GM11168 (cell line): Measurements from ENCODE around the gene KRT81.
"Not testable (repeated sequence)": the region's sequence is repeated elsewhere in the genome, so short reads cannot be mapped to it uniquely, and the experiment has no call there.

Source experiments
- in situ Hi-C: fragments of 300-500 bp; cut with MboI; formaldehyde crosslinking; loops from one replicate; pipeline ENCODE4 v1.12.0; 2022; ENCODE audit warnings: low sequenced_read_pairs; ENCODE audit not compliant: unreplicated experiment

The KRT81 gene

GRCh38 chr12:52256584-52256935 lies 34.8 kb downstream of the KRT81 start:
- in situ Hi-C loops, result no loop called here

DNA sequence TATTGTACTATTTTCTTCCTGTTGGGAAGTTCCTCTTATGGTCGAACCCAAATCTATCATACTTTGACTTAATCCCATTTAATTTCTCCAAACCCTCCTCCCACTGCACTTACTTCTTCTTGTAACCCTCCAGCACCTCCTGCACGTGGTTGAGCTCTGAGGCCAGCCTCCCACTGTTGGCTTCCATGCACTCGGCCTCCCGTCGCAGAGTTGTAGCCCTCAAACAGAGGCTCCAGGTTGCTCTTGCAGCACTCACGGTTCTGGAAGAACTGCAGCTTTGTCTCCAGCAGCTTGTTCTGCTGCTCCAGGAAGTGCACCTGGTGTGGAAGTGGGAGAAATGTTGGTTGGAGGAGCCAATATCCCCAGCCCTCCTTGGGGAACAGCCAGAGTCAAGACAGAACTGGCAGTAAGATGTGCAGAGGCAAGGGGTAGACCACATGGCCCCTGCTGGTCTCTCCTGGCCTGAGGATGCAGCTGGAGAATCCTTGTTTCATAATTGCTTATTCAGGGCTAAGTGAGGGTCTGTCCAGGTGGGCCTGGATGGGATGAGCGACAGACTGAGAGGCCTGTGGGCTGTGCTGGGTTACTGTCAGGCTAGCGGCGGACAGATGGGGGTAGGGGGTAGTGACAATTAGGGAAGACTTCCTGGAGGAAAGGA lies 35.3 kb downstream of the KRT81 start:
- in situ Hi-C loops, result no loop called here

GRCh38 chr12:52254965-52255751 lies 36.2 kb downstream of the KRT81 start:
- in situ Hi-C loops, result no loop called here

DNA sequence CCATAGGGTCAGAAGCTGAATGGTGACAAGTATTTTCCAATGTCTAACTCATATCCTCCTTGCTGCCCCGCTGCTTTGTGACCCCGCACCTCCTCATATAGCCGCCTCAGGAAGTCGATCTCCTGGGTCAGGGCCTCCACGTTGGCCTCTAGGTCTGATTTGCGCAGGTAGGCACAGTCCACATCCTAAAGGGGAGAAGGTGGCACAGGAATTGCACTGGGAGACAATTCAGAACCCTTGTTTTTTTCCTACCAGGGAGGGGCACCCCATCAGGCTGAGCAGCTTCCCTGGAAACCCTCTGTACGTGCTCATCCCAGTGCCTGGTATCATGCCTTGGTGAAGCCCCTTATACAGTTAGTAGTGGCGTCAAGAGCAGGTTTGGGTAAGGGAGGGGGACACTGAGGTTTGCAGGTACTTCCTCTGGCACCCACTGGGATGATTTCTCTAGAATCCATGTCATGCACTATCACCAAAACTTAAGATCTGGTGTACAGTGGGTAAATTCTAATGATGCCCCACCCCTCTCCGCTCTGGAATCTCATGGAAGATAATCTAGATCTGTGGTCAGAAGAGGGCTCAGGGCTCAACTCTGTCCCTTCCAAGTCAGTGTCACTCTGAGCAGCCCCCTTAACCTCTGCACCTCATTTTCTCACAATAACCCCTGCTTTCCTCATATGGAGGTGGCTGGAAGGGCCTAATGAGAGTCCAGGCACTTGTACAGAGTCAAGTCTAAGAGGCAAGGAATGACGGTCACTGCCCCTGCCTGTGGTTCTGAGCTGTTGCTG lies 37.0 kb downstream of the KRT81 start:
- in situ Hi-C loops, result no loop called here

DNA sequence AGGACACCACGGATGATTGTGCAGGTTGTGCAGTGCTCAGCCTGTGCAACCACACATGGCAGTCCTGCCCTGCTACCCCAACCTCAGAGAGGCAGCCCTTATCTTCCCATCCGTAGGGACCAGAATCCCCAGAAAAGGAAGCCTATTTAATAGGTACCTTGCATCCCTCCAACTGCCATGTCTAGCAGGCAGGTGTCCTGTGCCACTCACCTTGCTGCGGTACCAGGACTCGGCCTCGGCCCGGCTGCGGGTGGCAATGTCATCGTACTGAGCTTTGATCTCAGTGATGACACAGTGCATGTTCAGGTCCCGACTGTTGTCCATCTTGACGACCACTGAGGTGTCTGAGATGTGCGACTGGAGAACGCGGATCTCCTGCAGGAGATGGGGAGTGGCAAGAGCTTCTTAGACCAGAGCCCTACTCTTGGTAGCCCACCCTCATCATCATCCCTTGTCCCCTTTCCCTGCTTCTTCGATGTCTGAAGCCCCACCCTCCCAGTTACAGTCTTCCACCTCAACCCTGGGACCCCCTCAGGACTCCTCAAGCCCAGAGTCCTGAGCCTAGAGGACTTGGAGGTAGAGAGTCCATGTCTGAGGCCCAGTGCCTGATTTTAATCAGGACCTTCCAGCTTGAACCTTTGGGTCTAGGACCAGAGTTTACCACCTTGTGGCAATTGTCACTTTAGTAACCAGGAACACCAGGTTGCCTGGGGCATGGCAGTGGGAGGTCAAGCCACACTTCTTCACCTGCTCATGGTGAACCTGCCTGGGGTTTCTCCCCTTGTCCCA lies 37.7 kb downstream of the KRT81 start:
- in situ Hi-C loops, result no loop called here

GRCh38 chr12:52252728-52253343 lies 38.5 kb downstream of the KRT81 start:
- in situ Hi-C loops, result no loop called here

DNA sequence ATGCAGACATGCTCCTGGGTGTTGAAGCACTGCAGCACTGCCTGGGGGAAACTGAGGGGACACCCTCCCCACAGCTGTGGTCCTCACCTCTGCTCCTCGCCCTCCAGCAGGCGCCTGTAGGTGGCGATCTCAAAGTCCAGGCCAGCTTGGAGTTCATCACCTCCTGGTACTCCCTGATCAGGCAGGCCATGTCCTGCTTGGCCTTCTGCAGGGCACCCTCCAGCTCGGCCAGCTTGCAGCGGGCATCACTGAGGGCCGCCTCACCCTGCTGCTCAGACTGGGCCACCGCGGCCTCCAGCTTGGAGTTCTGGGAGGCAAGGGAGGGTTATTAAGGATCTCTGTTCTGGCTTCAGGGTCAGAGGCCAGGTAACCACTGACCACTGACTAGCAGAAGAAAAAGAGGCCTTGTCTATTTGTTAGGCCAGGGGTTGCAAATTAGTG lies 39.1 kb downstream of the KRT81 start:
- in situ Hi-C loops, result not testable (repeated sequence)

GRCh38 chr12:52251367-52252051 lies 39.8 kb downstream of the KRT81 start:
- in situ Hi-C loops, result no loop called here

DNA sequence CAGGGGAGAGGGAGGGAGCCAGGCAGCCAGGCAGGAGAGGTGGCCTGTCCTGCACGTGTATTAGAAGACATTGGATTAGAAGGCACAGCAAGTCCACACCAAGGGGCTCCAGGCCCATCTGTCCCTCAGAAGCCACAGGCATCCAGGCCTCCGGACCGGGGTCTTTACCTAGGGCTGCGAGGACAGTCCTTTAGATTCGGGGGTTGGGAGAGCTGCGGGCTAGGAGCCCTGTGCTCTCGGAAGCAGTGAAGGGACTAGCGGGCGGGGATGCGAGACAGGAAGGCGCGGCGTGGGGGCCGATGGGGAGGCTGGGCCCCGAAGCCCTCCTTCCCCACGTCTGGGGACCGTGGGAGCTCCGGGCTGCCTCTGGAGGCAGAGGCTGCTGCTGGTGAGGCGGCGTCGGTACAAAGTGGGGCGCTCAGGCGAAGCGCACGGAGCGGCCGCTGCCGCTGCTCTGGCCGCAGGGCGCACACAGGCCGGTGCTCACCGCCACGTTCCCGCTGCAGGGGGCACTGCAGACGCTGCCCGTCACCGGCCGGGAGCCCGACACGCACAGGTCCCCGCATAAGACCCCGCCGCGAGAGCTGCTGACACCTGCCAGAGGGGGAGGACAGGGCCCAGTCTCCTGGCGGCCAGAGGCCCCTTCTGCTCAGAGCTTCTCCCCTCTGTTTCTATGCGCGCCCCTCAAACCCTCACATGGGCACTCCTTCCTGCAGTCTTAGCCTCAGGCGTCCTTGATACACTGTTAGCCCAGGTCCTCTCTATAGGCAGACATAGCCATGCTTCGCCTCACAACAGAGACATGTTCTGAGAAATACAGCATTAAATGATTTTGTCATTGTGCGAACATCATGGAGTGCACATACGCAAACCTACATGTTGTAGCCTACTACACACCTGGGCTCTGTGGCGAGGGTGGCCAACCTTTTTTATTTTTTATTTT lies 41.0 kb downstream of the KRT81 start:
- in situ Hi-C loops, result no loop called here

GRCh38 chr12:52249511-52250047 lies 41.8 kb downstream of the KRT81 start:
- in situ Hi-C loops, result no loop called here

GRCh38 chr12:52248541-52249461 lies 42.5 kb downstream of the KRT81 start:
- in situ Hi-C loops, result no loop called here

- in situ Hi-C loops, result no loop called here
Observed at GRCh38 chr12:52247622-52248540, 43.5 kb downstream of the KRT81 start.

- in situ Hi-C loops, result no loop called here
Observed at GRCh38 chr12:52246720-52247621, 44.4 kb downstream of the KRT81 start.

DNA sequence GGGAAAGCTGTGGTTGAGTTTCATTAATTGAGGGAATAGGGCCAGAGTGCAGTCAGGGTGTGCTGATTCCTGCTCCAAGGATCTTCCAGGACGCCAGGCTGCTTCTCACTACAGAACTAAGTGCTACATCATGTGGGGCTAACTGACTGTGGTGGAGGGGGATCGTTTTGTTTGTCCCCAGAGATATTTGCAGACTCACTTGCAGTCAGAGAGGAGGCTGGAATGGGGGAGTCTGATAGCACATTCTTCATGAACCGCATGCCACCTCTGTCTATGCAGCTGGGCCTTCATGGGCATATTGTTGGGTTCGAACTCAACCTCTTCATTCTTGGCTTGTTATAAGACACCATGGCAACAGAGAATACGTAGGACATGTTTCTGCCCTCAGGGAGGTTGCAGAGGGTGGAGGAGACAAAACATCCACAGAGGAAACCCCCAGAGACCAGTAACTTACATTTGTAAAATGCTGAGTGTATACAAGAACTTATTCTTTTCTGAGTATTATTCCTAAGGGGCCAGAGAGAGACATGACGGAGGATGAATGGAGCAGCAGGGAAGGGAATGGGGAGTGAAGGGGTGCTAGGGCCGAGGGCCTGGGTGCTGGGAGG lies 45.3 kb downstream of the KRT81 start:
- in situ Hi-C loops, result no loop called here
